ENCODE data around the gene SERAC1. TPM values are rescaled to one million over a fixed set of nuclear protein-coding genes. Genes with fewer than 3 reads are reported as not detected.

The SERAC1 gene
- total RNA-seq, 1 donor from 2014 or later: 10.1 TPM

DNA sequence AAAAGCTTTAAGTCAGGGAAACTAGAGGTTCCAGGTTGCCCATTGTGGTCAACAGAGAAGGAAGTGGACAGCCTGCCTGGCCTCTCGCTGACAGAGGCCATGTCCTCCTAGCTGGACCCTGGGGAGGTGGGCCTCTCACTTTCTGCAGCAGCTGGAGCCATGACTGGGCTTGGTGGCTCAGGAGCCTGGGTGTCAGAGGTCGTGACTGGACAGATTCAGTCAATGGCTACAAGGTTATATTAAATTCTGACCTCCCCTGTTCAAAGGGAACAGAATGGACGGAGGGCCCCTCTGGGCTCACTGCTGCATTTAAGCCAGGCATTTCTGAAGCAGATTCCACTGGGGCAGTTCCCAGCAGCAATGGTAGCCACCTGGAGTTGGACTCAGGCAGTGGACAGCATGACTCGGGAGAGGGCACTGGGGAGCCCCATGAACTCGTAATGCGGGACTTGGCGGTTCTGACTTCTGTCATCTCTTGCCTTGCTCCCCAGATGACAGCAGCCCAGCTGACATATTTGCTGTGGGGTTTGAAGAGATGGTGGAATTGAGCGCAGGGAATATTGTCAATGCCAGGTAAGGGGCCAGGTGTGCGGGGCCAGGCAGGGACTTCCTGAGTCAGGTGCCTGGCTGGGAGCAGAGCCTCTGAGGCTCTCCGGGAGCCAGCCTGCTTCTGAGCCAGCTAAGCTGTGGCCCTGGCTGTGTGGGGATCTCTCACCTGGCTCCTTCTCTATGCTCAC, 99.7 kb downstream of the SERAC1 start:
- DNase-seq (ENCODE audit: extremely low spot score in 2 of 2): no peak
- Histone ChIP-seq H3K27ac (peak overlapping the region; percentile 48), H3K4me3 (no peak overlapping the region), H3K4me1 (peaks cover 14% of the 10 kb centered on the region), H3K9me3 (no peaks in the 10 kb centered on the region), H3K36me3 (peaks cover 0 to 11% of the 10 kb centered on the region in 2 donors), H3K27me3 (no peaks in the 10 kb centered on the region)
- intact Hi-C loops (cut with DNase I): no loop called here
- TF ChIP-seq POLR2A (IDR thresholded peaks at IDR 0.05) (no peak), POLR2AphosphoS5 (IDR thresholded peaks at IDR 0.05; ENCODE audit: insufficient read depth in 1 of 2, low read depth in 1 of 2) (no peak)
- TF ChIP-seq, protein P1, sequence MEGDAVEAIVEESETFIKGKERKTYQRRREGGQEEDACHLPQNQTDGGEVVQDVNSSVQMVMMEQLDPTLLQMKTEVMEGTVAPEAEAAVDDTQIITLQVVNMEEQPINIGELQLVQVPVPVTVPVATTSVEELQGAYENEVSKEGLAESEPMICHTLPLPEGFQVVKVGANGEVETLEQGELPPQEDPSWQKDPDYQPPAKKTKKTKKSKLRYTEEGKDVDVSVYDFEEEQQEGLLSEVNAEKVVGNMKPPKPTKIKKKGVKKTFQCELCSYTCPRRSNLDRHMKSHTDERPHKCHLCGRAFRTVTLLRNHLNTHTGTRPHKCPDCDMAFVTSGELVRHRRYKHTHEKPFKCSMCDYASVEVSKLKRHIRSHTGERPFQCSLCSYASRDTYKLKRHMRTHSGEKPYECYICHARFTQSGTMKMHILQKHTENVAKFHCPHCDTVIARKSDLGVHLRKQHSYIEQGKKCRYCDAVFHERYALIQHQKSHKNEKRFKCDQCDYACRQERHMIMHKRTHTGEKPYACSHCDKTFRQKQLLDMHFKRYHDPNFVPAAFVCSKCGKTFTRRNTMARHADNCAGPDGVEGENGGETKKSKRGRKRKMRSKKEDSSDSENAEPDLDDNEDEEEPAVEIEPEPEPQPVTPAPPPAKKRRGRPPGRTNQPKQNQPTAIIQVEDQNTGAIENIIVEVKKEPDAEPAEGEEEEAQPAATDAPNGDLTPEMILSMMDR (IDR thresholded peaks at IDR 0.05): no peak

DNA sequence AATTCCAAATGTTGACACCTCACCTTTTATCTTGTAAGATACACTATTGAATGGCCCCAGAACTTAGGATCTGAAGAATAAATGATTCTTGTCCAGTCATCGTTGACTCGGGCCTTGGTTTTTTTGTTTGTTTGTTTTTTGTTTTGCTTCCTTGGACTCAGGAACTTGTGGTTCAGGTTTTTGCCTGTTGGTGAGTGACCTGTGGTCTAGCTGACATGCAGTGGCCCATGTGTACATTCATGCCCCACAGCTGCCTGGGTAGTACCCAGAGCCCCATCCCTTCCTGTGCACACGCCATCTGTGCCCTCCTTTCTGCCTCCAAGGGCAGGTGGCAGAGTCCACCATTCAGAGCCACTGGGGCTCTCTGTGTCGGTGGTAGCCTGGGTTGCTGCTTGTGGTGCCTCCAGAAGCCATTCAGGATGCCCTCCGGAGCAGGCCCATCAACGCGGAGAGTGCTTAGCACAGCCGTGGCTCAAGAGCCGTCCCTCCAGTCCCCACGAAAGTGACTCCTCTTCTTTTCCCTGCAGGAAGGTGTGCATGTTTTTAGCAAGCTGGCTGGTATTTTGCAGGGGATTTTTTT, 100.5 kb downstream of the SERAC1 start:
- TF ChIP-seq POLR2A (IDR thresholded peaks at IDR 0.05): no peak
- TF ChIP-seq, protein P1 (IDR thresholded peaks at IDR 0.05): no peak
- H3K27me3 ChIP-seq: no peaks in the 10 kb centered on the region
- no peak for DNase-seq (ENCODE audit: extremely low spot score in 2 of 2)
- peaks cover 0 to 11% of the 10 kb centered on the region in 2 donors for H3K36me3 ChIP-seq
- no peak overlapping the region for H3K27ac ChIP-seq
- H3K4me3 ChIP-seq: no peak overlapping the region
- no peaks in the 10 kb centered on the region for H3K9me3 ChIP-seq
- H3K4me1 ChIP-seq: peaks cover 14% of the 10 kb centered on the region
- intact Hi-C loops (cut with DNase I): no loop called here

DNA sequence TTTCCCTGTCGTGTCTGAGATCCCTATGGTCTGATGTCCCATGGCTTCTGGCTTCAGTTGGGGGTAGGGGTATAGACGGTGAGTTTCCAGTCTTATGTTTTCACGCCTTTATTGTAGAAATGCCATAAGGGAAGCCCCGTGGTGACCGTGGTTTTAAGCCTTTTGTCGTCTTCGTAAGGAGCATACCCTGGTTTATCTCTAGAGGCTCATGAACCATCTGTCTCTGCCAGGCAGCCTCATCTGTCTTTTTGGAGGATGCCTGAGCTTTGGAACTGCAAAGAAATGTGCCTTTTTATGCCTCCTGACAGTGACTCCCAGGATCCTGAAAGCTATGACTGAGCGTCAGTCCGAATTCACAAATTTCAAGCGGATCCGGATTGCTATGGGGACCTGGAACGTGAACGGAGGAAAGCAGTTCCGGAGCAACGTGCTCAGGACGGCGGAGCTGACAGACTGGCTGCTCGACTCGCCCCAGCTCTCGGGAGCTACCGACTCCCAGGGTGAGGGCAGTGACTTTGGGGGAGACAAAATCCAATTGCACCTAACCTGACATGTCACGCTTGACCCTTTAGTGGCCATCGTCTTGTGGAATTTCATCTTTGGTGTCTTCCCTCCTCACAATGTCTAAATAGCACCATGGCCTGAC, 101.8 kb downstream of the SERAC1 start:
- no peak overlapping the region for H3K27ac ChIP-seq
- H3K4me3 ChIP-seq: no peak overlapping the region
- no peaks in the 10 kb centered on the region for H3K27me3 ChIP-seq
- TF ChIP-seq POLR2AphosphoS5 (IDR thresholded peaks at IDR 0.05; ENCODE audit: insufficient read depth in 1 of 2, low read depth in 1 of 2): no peak
- TF ChIP-seq, protein P1 (IDR thresholded peaks at IDR 0.05): no peak
- no peak for TF ChIP-seq POLR2A (IDR thresholded peaks at IDR 0.05)
- H3K36me3 ChIP-seq: peaks cover 0 to 11% of the 10 kb centered on the region in 2 donors
- no peak for DNase-seq (ENCODE audit: extremely low spot score in 2 of 2)
- intact Hi-C loops (cut with DNase I): no loop called here
- no peaks in the 10 kb centered on the region for H3K9me3 ChIP-seq
- H3K4me1 ChIP-seq: peaks cover 19% of the 10 kb centered on the region

DNA sequence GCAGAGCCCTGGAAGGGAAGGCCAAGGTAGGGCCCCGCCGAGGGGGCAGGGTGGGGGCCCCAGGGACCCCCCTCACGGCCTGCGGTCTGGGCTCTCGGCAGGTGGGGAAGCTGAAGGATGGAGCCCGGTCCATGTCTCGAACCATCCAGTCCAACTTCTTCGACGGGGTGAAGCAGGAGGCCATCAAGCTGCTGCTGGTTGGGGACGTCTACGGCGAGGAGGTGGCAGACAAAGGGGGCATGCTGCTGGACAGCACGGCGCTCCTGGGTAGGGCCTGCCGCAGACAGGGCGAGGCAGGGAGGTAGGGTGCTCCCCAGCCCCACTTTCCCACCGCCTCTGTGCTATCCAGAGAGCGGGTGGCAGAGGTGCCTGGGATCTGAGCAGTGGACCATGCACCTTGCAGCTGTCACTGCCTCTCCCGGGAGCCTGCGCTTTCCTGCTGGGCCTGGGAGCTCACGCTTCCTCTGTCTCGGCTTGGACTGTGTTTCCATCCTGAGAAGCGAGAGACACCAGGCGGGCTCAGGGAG, 103.3 kb downstream of the SERAC1 start:
- intact Hi-C loops (cut with DNase I): no loop called here
- Histone ChIP-seq H3K4me1 (peaks cover 33% of the 10 kb centered on the region), H3K9me3 (no peaks in the 10 kb centered on the region), H3K27me3 (no peaks in the 10 kb centered on the region), H3K36me3 (peaks cover 0 to 11% of the 10 kb centered on the region in 2 donors), H3K27ac (no peak overlapping the region), H3K4me3 (no peak overlapping the region)
- TF ChIP-seq, protein P1 (IDR thresholded peaks at IDR 0.05): no peak
- TF ChIP-seq POLR2A (IDR thresholded peaks at IDR 0.05) (no peak), POLR2AphosphoS5 (IDR thresholded peaks at IDR 0.05; ENCODE audit: insufficient read depth in 1 of 2, low read depth in 1 of 2) (no peak)
- no peak for DNase-seq (ENCODE audit: extremely low spot score in 2 of 2)
